Measurements from ENCODE around the gene TGFB1.

- TF ChIP-seq, protein P1, sequence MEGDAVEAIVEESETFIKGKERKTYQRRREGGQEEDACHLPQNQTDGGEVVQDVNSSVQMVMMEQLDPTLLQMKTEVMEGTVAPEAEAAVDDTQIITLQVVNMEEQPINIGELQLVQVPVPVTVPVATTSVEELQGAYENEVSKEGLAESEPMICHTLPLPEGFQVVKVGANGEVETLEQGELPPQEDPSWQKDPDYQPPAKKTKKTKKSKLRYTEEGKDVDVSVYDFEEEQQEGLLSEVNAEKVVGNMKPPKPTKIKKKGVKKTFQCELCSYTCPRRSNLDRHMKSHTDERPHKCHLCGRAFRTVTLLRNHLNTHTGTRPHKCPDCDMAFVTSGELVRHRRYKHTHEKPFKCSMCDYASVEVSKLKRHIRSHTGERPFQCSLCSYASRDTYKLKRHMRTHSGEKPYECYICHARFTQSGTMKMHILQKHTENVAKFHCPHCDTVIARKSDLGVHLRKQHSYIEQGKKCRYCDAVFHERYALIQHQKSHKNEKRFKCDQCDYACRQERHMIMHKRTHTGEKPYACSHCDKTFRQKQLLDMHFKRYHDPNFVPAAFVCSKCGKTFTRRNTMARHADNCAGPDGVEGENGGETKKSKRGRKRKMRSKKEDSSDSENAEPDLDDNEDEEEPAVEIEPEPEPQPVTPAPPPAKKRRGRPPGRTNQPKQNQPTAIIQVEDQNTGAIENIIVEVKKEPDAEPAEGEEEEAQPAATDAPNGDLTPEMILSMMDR (IDR thresholded peaks at IDR 0.05) = no peak
- TF ChIP-seq SMC3 (IDR thresholded peaks at IDR 0.05; ENCODE audit: low read depth, low read length) (no peak), TAF1 (IDR thresholded peaks at IDR 0.05; ENCODE audit: borderline replicate concordance, low read depth, low read length) (no peak), USF2 (IDR thresholded peaks at IDR 0.05; ENCODE audit: borderline replicate concordance, low read depth, low read length) (no peak), MXI1 (IDR thresholded peaks at IDR 0.05; ENCODE audit: low read depth, low read length) (no peak)
- TF ChIP-seq, protein P2, sequence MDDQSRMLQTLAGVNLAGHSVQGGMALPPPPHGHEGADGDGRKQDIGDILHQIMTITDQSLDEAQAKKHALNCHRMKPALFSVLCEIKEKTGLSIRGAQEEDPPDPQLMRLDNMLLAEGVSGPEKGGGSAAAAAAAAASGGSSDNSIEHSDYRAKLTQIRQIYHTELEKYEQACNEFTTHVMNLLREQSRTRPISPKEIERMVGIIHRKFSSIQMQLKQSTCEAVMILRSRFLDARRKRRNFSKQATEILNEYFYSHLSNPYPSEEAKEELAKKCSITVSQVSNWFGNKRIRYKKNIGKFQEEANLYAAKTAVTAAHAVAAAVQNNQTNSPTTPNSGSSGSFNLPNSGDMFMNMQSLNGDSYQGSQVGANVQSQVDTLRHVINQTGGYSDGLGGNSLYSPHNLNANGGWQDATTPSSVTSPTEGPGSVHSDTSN (IDR thresholded peaks at IDR 0.05) = no peak
- TF ChIP-seq, protein P3, sequence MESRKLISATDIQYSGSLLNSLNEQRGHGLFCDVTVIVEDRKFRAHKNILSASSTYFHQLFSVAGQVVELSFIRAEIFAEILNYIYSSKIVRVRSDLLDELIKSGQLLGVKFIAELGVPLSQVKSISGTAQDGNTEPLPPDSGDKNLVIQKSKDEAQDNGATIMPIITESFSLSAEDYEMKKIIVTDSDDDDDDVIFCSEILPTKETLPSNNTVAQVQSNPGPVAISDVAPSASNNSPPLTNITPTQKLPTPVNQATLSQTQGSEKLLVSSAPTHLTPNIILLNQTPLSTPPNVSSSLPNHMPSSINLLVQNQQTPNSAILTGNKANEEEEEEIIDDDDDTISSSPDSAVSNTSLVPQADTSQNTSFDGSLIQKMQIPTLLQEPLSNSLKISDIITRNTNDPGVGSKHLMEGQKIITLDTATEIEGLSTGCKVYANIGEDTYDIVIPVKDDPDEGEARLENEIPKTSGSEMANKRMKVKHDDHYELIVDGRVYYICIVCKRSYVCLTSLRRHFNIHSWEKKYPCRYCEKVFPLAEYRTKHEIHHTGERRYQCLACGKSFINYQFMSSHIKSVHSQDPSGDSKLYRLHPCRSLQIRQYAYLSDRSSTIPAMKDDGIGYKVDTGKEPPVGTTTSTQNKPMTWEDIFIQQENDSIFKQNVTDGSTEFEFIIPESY (IDR thresholded peaks at IDR 0.05; ENCODE audit: borderline replicate concordance, low read depth) = no peak
These were observed 1.5 kb downstream of the TGFB1 start for GRCh38 chr19:41352279-41352608.

Measured in SK-N-SH (cell line).